ENCODE measurements around the gene TBC1D10A. TPM values are rescaled to one million over a fixed set of nuclear protein-coding genes. Genes with fewer than 3 reads are reported as not detected.

The TBC1D10A gene
- total and polyA plus RNA-seq, 12 donors: 3.2 to 9.5 (median 5.7) TPM

- no peak overlapping the region for H3K4me3 ChIP-seq
- peaks cover 0 to 47% (median 14%) of the 10 kb centered on the region in 9 donors for H3K4me1 ChIP-seq
- H3K36me3 ChIP-seq: peaks cover 0 to 32% (median 15%) of the 10 kb centered on the region in 9 donors
- no peak overlapping the region for H3K27ac ChIP-seq
- intact Hi-C loops (cut with DNase I): loop anchor here in 5 of 10 donors (5.0 to 10.0 kb wide), 4 partner anchors 43 to 103 kb away; partner anchors contain the start of genes TBC1D10A (in 3 of the 5), CCDC157 (in 1 of the 5), RNF215 (in 1 of the 5) and SF3A1 (in 1 of the 5)
- no peaks in the 10 kb centered on the region for H3K27me3 ChIP-seq
- DNase-seq: no peak
- no peaks in the 10 kb centered on the region for H3K9me3 ChIP-seq
- 94 to 96% methylated on average over 4 of the region's 4 CpGs for WGBS, 2 donors
- no peak for ATAC-seq
- TF ChIP-seq, protein P1, sequence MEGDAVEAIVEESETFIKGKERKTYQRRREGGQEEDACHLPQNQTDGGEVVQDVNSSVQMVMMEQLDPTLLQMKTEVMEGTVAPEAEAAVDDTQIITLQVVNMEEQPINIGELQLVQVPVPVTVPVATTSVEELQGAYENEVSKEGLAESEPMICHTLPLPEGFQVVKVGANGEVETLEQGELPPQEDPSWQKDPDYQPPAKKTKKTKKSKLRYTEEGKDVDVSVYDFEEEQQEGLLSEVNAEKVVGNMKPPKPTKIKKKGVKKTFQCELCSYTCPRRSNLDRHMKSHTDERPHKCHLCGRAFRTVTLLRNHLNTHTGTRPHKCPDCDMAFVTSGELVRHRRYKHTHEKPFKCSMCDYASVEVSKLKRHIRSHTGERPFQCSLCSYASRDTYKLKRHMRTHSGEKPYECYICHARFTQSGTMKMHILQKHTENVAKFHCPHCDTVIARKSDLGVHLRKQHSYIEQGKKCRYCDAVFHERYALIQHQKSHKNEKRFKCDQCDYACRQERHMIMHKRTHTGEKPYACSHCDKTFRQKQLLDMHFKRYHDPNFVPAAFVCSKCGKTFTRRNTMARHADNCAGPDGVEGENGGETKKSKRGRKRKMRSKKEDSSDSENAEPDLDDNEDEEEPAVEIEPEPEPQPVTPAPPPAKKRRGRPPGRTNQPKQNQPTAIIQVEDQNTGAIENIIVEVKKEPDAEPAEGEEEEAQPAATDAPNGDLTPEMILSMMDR (IDR thresholded peaks at IDR 0.05): no peak
Measured at GRCh38 chr22:30284666-30285065, 42.1 kb downstream of the TBC1D10A start.

GRCh38 chr22:30284172-30284571 is 42.6 kb downstream of the TBC1D10A start:
- TF ChIP-seq, protein P1 (IDR thresholded peaks at IDR 0.05): no peak
- WGBS, 2 donors: 87 to 90% methylated on average over 9 of the region's 9 CpGs
- Histone ChIP-seq H3K4me3 (no peak overlapping the region), H3K9me3 (no peaks in the 10 kb centered on the region), H3K4me1 (peaks cover 0 to 51% (median 14%) of the 10 kb centered on the region in 9 donors), H3K27ac (no peak overlapping the region), H3K36me3 (peaks cover 0 to 32% (median 15%) of the 10 kb centered on the region in 9 donors), H3K27me3 (no peaks in the 10 kb centered on the region)
- DNase-seq (no peak), ATAC-seq (no peak)
- intact Hi-C loops (cut with DNase I): loop anchor here in 1 of 10 donors (10.0 kb wide), 1 partner anchor 71 kb away; the partner anchor contains the start of genes CCDC157 and SF3A1

DNA sequence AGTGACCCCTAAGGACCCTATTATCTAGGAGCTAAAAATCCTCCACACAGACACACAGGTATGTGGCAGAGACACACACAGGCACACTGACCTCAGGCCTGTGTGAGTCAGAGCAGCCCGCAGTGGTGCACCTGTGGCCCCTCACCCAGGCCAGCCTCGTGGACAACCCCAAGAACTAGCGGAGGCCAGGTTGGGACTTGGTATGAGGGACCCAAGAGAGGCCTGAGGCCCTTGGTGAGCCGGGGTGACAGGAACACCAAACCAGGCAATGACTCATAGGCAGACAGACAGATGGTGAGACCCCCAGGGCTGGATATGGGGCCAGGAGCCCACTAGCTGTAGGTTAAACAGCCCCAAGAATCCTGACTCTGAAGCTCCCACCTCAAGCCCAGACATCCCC is 43.4 kb downstream of the TBC1D10A start:
- Histone ChIP-seq H3K27ac (peak overlapping the region in 1 of 10 donors; percentile 31), H3K4me1 (peaks cover 0 to 52% (median 8%) of the 10 kb centered on the region in 9 donors), H3K9me3 (no peaks in the 10 kb centered on the region), H3K27me3 (no peaks in the 10 kb centered on the region), H3K4me3 (no peak overlapping the region), H3K36me3 (peaks cover 0 to 32% (median 15%) of the 10 kb centered on the region in 9 donors)
- WGBS, 2 donors: 92% methylated on average over 4 of the region's 4 CpGs
- DNase-seq (no peak), ATAC-seq (no peak)
- TF ChIP-seq, protein P1 (IDR thresholded peaks at IDR 0.05): no peak
- intact Hi-C loops (cut with DNase I): loop anchor here in 1 of 10 donors (10.0 kb wide), 1 partner anchor 71 kb away; the partner anchor contains the start of genes CCDC157 and SF3A1

- DNase-seq: no peak
- Histone ChIP-seq H3K27me3 (no peaks in the 10 kb centered on the region), H3K4me3 (no peak overlapping the region), H3K4me1 (peaks cover 0 to 52% (median 7%) of the 10 kb centered on the region in 9 donors), H3K27ac (peak overlapping the region in 1 of 10 donors; percentile 31), H3K36me3 (peaks cover 0 to 32% (median 15%) of the 10 kb centered on the region in 9 donors), H3K9me3 (no peaks in the 10 kb centered on the region)
- no peak for ATAC-seq
- TF ChIP-seq, protein P1 (IDR thresholded peaks at IDR 0.05): no peak
- intact Hi-C loops (cut with DNase I): loop anchor here in 1 of 10 donors (10.0 kb wide), 1 partner anchor 72 kb away; the partner anchor contains the start of genes CCDC157 and SF3A1
- 75 to 77% methylated on average over 7 of the region's 7 CpGs for WGBS, 2 donors
Measured at GRCh38 chr22:30282616-30283046, 44.1 kb downstream of the TBC1D10A start.
